Measurements from ENCODE around the gene PRKD1.

Gene PRKD1

GRCh38 chr14:29654901-29655550 is 272.6 kb downstream of the PRKD1 start:
- DNase-seq = no peak

GRCh38 chr14:29653303-29653702 is 274.3 kb downstream of the PRKD1 start:
- DNase-seq = no peak

GRCh38 chr14:29652571-29652970 is 275.1 kb downstream of the PRKD1 start:
- DNase-seq = no peak

- no peak for DNase-seq
These were observed 276.9 kb downstream of the PRKD1 start for GRCh38 chr14:29650554-29651269.

- DNase-seq = no peak
These were observed 278.5 kb downstream of the PRKD1 start for GRCh38 chr14:29649170-29649569.

GRCh38 chr14:29648045-29648444 is 279.6 kb downstream of the PRKD1 start:
- no peak for DNase-seq

- no peak for DNase-seq
These were observed 282.5 kb downstream of the PRKD1 start for GRCh38 chr14:29645117-29645516.

- DNase-seq = no peak
These were observed 284.0 kb downstream of the PRKD1 start for GRCh38 chr14:29643433-29644211.

- DNase-seq = no peak
These were observed 290.2 kb downstream of the PRKD1 start for GRCh38 chr14:29637411-29637810.

GRCh38 chr14:29636870-29637269 is 290.8 kb downstream of the PRKD1 start:
- DNase-seq = no peak

GRCh38 chr14:29630566-29631160 is 297.0 kb downstream of the PRKD1 start:
- no peak for DNase-seq

GRCh38 chr14:29629839-29630238 is 297.8 kb downstream of the PRKD1 start:
- no peak for DNase-seq

GRCh38 chr14:29627137-29627536 is 300.5 kb downstream of the PRKD1 start:
- DNase-seq = no peak

- DNase-seq = no peak
These were observed 309.2 kb downstream of the PRKD1 start for GRCh38 chr14:29618323-29619067.

- DNase-seq = no peak
These were observed 310.7 kb downstream of the PRKD1 start for GRCh38 chr14:29616922-29617321.

GRCh38 chr14:29608861-29609260 is 318.8 kb downstream of the PRKD1 start:
- no peak for DNase-seq

- no peak for DNase-seq
These were observed 320.5 kb downstream of the PRKD1 start for GRCh38 chr14:29607169-29607568.

- no peak for DNase-seq
These were observed 324.0 kb downstream of the PRKD1 start for GRCh38 chr14:29603696-29604095.

GRCh38 chr14:29601616-29602015 is 326.0 kb downstream of the PRKD1 start:
- DNase-seq = no peak

GRCh38 chr14:29587761-29588470 is 339.7 kb downstream of the PRKD1 start:
- no peak for DNase-seq

- DNase-seq = no peak
These were observed 340.6 kb downstream of the PRKD1 start for GRCh38 chr14:29587046-29587445.

GRCh38 chr14:29584992-29585391 is 342.7 kb downstream of the PRKD1 start:
- no peak for DNase-seq
